OCI-LY7 (cell line): ENCODE measurements around the gene SLC25A46.
"Not testable (repeated sequence)": the region's sequence is repeated elsewhere in the genome, so short reads cannot be mapped to it uniquely, and the experiment has no call there.

Experiments
- EZH2phosphoT487 ChIP-seq: fragments of 200-600 bp; sonication (generic); IDR thresholded peaks from 2 replicates; pipeline ENCODE4 v1.6.1; 2018; ENCODE audit warnings: low read depth, borderline replicate concordance, mild to moderate bottlenecking, mixed run types, antibody characterized with exemption, low read length, moderate library complexity, mixed read lengths
- TF ChIP-seq, protein P1 (sequence below): fragments of 200-600 bp; sonication (generic); conservative IDR thresholded peaks from 2 replicates; pipeline ENCODE4 v1.5.1; 2014; ENCODE audit warnings: mild to moderate bottlenecking, antibody characterized with exemption, low read length, moderate library complexity, mixed read lengths

DNA sequence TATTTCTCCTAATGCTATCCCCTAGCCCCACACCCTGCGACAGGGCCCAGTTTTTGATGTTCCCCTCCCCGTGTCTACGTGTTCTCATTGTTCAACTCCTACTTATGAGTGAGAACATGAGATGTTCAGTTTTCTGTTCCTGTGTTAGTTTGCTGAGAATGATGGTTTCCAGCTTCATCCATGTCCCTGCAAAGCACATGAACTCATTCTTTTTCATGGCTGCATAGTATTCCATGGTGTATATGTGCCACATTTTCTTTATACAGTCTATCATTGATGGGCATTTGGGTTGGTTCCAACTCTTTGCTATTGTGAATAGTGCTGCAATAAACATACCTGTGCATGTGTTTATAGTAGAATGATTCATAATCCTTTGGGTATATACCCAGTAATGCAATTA is 49.2 kb downstream of the SLC25A46 start:
- TF ChIP-seq, protein P1, sequence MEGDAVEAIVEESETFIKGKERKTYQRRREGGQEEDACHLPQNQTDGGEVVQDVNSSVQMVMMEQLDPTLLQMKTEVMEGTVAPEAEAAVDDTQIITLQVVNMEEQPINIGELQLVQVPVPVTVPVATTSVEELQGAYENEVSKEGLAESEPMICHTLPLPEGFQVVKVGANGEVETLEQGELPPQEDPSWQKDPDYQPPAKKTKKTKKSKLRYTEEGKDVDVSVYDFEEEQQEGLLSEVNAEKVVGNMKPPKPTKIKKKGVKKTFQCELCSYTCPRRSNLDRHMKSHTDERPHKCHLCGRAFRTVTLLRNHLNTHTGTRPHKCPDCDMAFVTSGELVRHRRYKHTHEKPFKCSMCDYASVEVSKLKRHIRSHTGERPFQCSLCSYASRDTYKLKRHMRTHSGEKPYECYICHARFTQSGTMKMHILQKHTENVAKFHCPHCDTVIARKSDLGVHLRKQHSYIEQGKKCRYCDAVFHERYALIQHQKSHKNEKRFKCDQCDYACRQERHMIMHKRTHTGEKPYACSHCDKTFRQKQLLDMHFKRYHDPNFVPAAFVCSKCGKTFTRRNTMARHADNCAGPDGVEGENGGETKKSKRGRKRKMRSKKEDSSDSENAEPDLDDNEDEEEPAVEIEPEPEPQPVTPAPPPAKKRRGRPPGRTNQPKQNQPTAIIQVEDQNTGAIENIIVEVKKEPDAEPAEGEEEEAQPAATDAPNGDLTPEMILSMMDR: not testable (repeated sequence)
- not testable (repeated sequence) for TF ChIP-seq EZH2phosphoT487
